Spleen (tissue), 7 donors: Measurements from ENCODE around the gene CHD5.

ENCODE experiments used
- POLR2AphosphoS5 ChIP-seq, 3 donors: sonication (generic); formaldehyde crosslinking; IDR thresholded peaks; one replicate each; pipeline ENCODE4 v1.5.1; 2017; ENCODE audit warnings: antibody characterized with exemption in 3 of 3
- TF ChIP-seq, protein P1 (sequence below), 11 experiments: fragments of 200-600 bp in 7 of 11; fragments of 450-650 bp in 4 of 11; sonication (generic) in 4 of 11; IDR thresholded peaks in 8 of 11; conservative IDR thresholded peaks in 3 of 11; 1 replicate in 7 of 11; 2 replicates in 4 of 11; pipeline versions ENCODE4 v1.4.0 to v1.8.0; 2016 to 2021; ENCODE audit warnings: antibody characterized with exemption in 11 of 11, inconsistent platforms in 4 of 11, mild to moderate bottlenecking in 1 of 11
- donor health status: DM: no; HTN: no; CAD: no; lungs with moderate emphysema.
- donor health status: DM: no; HTN: no; CAD: no.
- donor health status: DM: no; HTN: no; CAD: no.

DNA sequence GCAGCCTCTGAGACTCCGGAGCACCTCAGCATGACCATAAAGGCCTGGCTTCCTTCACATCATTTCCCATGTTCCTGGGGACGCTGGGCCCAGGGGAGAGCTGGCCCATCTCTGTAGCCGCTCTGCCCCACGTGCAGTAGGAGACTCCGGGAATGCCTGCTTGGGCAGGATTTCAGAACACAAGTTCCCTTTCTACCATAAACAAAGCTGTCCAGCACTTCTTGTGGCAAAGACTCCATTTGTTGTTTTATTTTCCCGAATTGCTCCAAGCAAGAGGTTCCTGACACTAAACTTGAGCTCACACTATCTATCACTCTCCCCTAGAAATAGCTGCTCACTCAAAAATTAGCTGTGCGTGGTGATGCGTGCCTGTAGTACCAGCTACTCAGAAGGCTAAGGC, 21.9 kb downstream of the CHD5 start:
- TF ChIP-seq, protein P1, sequence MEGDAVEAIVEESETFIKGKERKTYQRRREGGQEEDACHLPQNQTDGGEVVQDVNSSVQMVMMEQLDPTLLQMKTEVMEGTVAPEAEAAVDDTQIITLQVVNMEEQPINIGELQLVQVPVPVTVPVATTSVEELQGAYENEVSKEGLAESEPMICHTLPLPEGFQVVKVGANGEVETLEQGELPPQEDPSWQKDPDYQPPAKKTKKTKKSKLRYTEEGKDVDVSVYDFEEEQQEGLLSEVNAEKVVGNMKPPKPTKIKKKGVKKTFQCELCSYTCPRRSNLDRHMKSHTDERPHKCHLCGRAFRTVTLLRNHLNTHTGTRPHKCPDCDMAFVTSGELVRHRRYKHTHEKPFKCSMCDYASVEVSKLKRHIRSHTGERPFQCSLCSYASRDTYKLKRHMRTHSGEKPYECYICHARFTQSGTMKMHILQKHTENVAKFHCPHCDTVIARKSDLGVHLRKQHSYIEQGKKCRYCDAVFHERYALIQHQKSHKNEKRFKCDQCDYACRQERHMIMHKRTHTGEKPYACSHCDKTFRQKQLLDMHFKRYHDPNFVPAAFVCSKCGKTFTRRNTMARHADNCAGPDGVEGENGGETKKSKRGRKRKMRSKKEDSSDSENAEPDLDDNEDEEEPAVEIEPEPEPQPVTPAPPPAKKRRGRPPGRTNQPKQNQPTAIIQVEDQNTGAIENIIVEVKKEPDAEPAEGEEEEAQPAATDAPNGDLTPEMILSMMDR (IDR thresholded peaks at IDR 0.05 in 8 of 11, conservative IDR thresholded peaks at IDR 0.05 in 3 of 11), result no peak
- TF ChIP-seq POLR2AphosphoS5 (IDR thresholded peaks at IDR 0.05), result no peak
